OCI-LY1 (cell line): Measurements from ENCODE around the gene ADAMTSL4.
"Not testable (repeated sequence)": the region's sequence is repeated elsewhere in the genome, so short reads cannot be mapped to it uniquely, and the experiment has no call there.

ENCODE experiments used
- H2AFZ ChIP-seq: fragments of 200-600 bp; sonication (generic), shearing (Covaris generic); 2 replicates; pipeline ENCODE4 v1.6.0; 2014; ENCODE audit warnings: antibody characterized with exemption, mild to moderate bottlenecking, low read length
- H3F3A ChIP-seq: fragments of 200-600 bp; sonication (generic), shearing (Covaris generic); 2 replicates; pipeline ENCODE4 v1.6.0; 2014; ENCODE audit warnings: mild to moderate bottlenecking, antibody characterized with exemption, low read length, moderate library complexity; ENCODE audit not compliant: insufficient read depth
- H3K27ac ChIP-seq: fragments of 200-600 bp; sonication (generic); 2 replicates; pipeline ENCODE4 v1.5.1; 2014; ENCODE audit warnings: low read length, mixed run types, mild to moderate bottlenecking, low read depth; ENCODE audit not compliant: poor library complexity, severe bottlenecking
- H3K27me3 ChIP-seq: fragments of 200-600 bp; sonication (generic); 2 replicates; pipeline ENCODE4 v1.6.0; 2014; ENCODE audit warnings: antibody characterized with exemption, mild to moderate bottlenecking, low read length, moderate library complexity; ENCODE audit not compliant: insufficient read depth
- H3K36me3 ChIP-seq: fragments of 200-600 bp; sonication (generic); 2 replicates; pipeline ENCODE4 v1.6.1; 2014; ENCODE audit warnings: mild to moderate bottlenecking, antibody characterized with exemption, low read length, moderate library complexity, mixed read lengths; ENCODE audit not compliant: insufficient read depth
- H3K4me1 ChIP-seq: fragments of 200-600 bp; sonication (generic); 2 replicates; pipeline ENCODE4 v1.5.1; 2014; ENCODE audit warnings: mild to moderate bottlenecking, low read length, moderate library complexity; ENCODE audit not compliant: insufficient read depth, severe bottlenecking
- H3K4me2 ChIP-seq: fragments of 200-600 bp; sonication (generic), shearing (Covaris generic); 2 replicates; pipeline ENCODE4 v1.6.1; 2014; ENCODE audit warnings: low read length
- H3K4me3 ChIP-seq: fragments of 200-600 bp; sonication (generic); 2 replicates; pipeline ENCODE4 v1.5.1; 2014; ENCODE audit warnings: low read length, low read depth, mild to moderate bottlenecking, mixed read lengths; ENCODE audit not compliant: poor library complexity, severe bottlenecking
- H3K79me2 ChIP-seq: fragments of 200-600 bp; shearing (Covaris generic); 2 replicates; pipeline ENCODE4 v1.6.1; 2016; ENCODE audit warnings: mixed run types, low read length, mixed read lengths; ENCODE audit not compliant: insufficient read depth
- H3K9ac ChIP-seq: fragments of 200-600 bp; sonication (generic), shearing (Covaris generic); 2 replicates; pipeline ENCODE4 v1.6.1; 2014; ENCODE audit warnings: mild to moderate bottlenecking, low read length, mixed read lengths
- H3K9me2 ChIP-seq: fragments of 200-600 bp; sonication (generic), shearing (Covaris generic); 2 replicates; pipeline ENCODE4 v1.6.1; 2014; ENCODE audit warnings: low read depth, mild to moderate bottlenecking, low read length, mixed read lengths
- H3K9me3 ChIP-seq: fragments of 200-600 bp; shearing (Covaris generic); 2 replicates; pipeline ENCODE4 v1.6.1; 2014; ENCODE audit warnings: low read length, mixed read lengths
- H4K20me1 ChIP-seq: fragments of 200-600 bp; sonication (generic), shearing (Covaris generic); 2 replicates; pipeline ENCODE4 v1.6.0; 2016; ENCODE audit warnings: mild to moderate bottlenecking, low read length; ENCODE audit not compliant: insufficient read depth
- EZH2 ChIP-seq: fragments of 200-600 bp; sonication (generic), shearing (Covaris generic); IDR thresholded peaks from 2 replicates; pipeline ENCODE4 v1.8.0; 2017; ENCODE audit warnings: borderline replicate concordance, mixed run types, mild to moderate bottlenecking, antibody characterized with exemption, low read length, moderate library complexity, mixed read lengths
- TF ChIP-seq, protein P1 (sequence below): fragments of 200-600 bp; sonication (generic), shearing (Covaris generic); IDR thresholded peaks from 2 replicates; pipeline ENCODE4 v1.5.1; 2017; ENCODE audit warnings: mild to moderate bottlenecking, antibody characterized with exemption, low read length, moderate library complexity, mixed read lengths

The ADAMTSL4 gene

DNA sequence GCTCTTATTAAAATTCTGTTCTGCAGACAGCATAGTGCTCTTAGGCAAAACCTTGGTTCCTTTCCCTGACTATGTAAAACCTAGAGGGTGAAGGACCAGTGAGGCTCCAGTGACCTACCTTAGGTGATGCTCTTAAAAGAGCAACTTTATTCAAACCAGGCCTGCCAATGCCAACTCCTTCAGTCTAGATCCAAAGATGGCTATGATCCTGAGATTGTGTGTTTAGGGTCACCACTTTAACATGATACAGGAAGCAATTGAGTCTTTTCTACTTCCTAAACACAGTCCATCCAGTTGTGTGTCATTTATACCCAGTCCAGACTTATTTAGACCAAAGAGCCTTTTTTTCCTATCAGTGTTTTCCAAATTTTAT, 19.4 kb downstream of the ADAMTSL4 start:
- peak overlapping the region; percentile 50; the same call in 1 of the 2 replicates for H3K9ac ChIP-seq
- H3K9me2 ChIP-seq: no peaks in the 10 kb centered on the region
- TF ChIP-seq EZH2: no peak
- TF ChIP-seq, protein P1, sequence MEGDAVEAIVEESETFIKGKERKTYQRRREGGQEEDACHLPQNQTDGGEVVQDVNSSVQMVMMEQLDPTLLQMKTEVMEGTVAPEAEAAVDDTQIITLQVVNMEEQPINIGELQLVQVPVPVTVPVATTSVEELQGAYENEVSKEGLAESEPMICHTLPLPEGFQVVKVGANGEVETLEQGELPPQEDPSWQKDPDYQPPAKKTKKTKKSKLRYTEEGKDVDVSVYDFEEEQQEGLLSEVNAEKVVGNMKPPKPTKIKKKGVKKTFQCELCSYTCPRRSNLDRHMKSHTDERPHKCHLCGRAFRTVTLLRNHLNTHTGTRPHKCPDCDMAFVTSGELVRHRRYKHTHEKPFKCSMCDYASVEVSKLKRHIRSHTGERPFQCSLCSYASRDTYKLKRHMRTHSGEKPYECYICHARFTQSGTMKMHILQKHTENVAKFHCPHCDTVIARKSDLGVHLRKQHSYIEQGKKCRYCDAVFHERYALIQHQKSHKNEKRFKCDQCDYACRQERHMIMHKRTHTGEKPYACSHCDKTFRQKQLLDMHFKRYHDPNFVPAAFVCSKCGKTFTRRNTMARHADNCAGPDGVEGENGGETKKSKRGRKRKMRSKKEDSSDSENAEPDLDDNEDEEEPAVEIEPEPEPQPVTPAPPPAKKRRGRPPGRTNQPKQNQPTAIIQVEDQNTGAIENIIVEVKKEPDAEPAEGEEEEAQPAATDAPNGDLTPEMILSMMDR: no peak
- H4K20me1 ChIP-seq: no peaks in the 10 kb centered on the region
- H3K36me3 ChIP-seq: peaks cover 25% of the 10 kb centered on the region
- no peaks in the 10 kb centered on the region for H3K27me3 ChIP-seq
- H3K79me2 ChIP-seq: no peaks in the 10 kb centered on the region
- H3K4me2 ChIP-seq: peak overlapping the region; percentile 69
- H3K4me3 ChIP-seq: peak overlapping the region; percentile 44
- H3K9me3 ChIP-seq: no peaks in the 10 kb centered on the region
- peaks cover 24% of the 10 kb centered on the region for H3F3A ChIP-seq
- no peak overlapping the region for H2AFZ ChIP-seq
- H3K27ac ChIP-seq: peak overlapping the region; percentile 99
- H3K4me1 ChIP-seq: peaks cover 90% of the 10 kb centered on the region

- no peak for TF ChIP-seq EZH2
- TF ChIP-seq, protein P1: no peak
- Histone ChIP-seq H3K9me2 (no peaks in the 10 kb centered on the region), H3K4me1 (peaks cover 83% of the 10 kb centered on the region), H3K9me3 (no peaks in the 10 kb centered on the region), H3K27ac (peak overlapping the region; percentile 99), H3K4me3 (no peak overlapping the region), H3K79me2 (peaks cover 39% of the 10 kb centered on the region), H2AFZ (no peak overlapping the region), H3K36me3 (peaks cover 69% of the 10 kb centered on the region), H3K4me2 (peak overlapping the region; percentile 15; the same call in 1 of the 2 replicates), H4K20me1 (0 out of 2 replicates have a peak, but pooled peaks cover 5% of the 10 kb centered on the region), H3K27me3 (no peaks in the 10 kb centered on the region), H3K9ac (no peak overlapping the region), H3F3A (peaks cover 20% of the 10 kb centered on the region)
Observed at GRCh38 chr1:150572918-150573647, 23.9 kb downstream of the ADAMTSL4 start.

DNA sequence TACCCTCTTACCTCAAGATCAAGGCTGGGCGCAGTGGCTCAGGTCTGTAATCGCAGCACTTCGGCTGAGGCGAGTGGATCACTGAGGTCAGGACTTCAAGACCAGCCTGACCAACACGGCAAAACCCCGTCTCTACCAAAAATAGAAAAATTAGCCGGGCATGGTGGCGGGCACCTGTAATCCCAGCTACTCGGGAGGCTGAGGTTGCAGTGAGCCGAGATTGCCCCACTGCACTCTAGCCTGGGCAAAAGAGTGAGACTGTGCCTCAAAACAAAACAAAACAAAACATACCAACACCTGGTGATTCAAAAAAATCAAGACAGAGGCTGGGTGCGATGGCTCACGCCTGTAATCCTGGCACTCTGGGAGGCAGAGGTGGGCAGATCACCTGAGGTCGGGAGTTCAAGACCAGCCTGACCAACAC, 24.5 kb downstream of the ADAMTSL4 start:
- H4K20me1 ChIP-seq: not testable (repeated sequence)
- peak overlapping the region; percentile 99 for H3K27ac ChIP-seq

More for the DNA sequence above, 24.5 kb downstream of the ADAMTSL4 start:
- Histone ChIP-seq H3K4me2 (peak overlapping the region; percentile 15; the same call in 1 of the 2 replicates), H3F3A (peaks cover 14% of the 10 kb centered on the region), H3K79me2 (peaks cover 45% of the 10 kb centered on the region), H3K36me3 (peaks cover 75% of the 10 kb centered on the region), H3K4me1 (peaks cover 78% of the 10 kb centered on the region)
- not testable (repeated sequence) for H3K9ac ChIP-seq, H3K4me3 ChIP-seq, H3K27me3 ChIP-seq, H3K9me2 ChIP-seq, H3K9me3 ChIP-seq, H2AFZ ChIP-seq
